A673 (cell line): Measurements from ENCODE around the gene DDX42. TPM values are rescaled to one million over a fixed set of nuclear protein-coding genes. Genes with fewer than 3 reads are reported as not detected.

Experiments used
- BruUV-seq: library from RNA; stranded (reverse); fragments of 400-500 nt; replicated peaks from 2 replicates; lab custom pipeline; 2021; lab: Mats Ljungman, UMichigan
- CTCF ChIA-PET: fragments of 300-600 bp; sonication (Branson Sonifier 250); formaldehyde crosslinking; loops from one replicate; lab custom pipeline; 2022; ENCODE audit warnings: antibody characterized with exemption; lab: Charles Lee
- POLR2A ChIA-PET: fragments of 300-600 bp; sonication (Branson Sonifier 250); formaldehyde crosslinking; loops from one replicate; lab custom pipeline; 2022; ENCODE audit warnings: antibody characterized with exemption; ENCODE audit not compliant: low non-redundant PET; lab: Charles Lee
- DNase-seq: peaks from one replicate; pipeline ENCODE4 v3.0.0-alpha.2; 2015; ENCODE audit warnings: low spot score
- H3K27ac ChIP-seq: fragments of 200-600 bp; sonication (generic); 2 replicates; pipeline ENCODE4 v1.5.1; 2016; ENCODE audit warnings: mixed run types, low read depth, mild to moderate bottlenecking, mixed read lengths, antibody characterized with exemption, low read length; ENCODE audit not compliant: poor library complexity, severe bottlenecking
- H3K27me3 ChIP-seq: fragments of 200-600 bp; sonication (generic); replicated peaks from 2 replicates; pipeline ENCODE4 v1.6.1; 2017; ENCODE audit warnings: mixed run types, low read depth, mild to moderate bottlenecking, mixed read lengths, antibody characterized with exemption, low read length; ENCODE audit not compliant: insufficient read depth, poor library complexity
- H3K36me3 ChIP-seq: fragments of 200-600 bp; sonication (generic); 2 replicates; pipeline ENCODE4 v1.6.1; 2016; ENCODE audit warnings: mixed run types, mild to moderate bottlenecking, mixed read lengths, antibody characterized with exemption, low read length; ENCODE audit not compliant: insufficient read depth, poor library complexity, severe bottlenecking
- H3K4me1 ChIP-seq: fragments of 200-600 bp; sonication (generic); 2 replicates; pipeline ENCODE4 v1.6.1; 2017; ENCODE audit warnings: mixed run types, mild to moderate bottlenecking, mixed read lengths, antibody characterized with exemption, low read length; ENCODE audit not compliant: insufficient read depth, poor library complexity, severe bottlenecking
- H3K4me3 ChIP-seq: fragments of 200-600 bp; sonication (generic); 2 replicates; pipeline ENCODE4 v1.5.1; 2016; ENCODE audit warnings: low read depth, mixed run types, mild to moderate bottlenecking, mixed read lengths, low read length; ENCODE audit not compliant: poor library complexity, severe bottlenecking
- H3K9me3 ChIP-seq: fragments of 200-600 bp; sonication (generic); 2 replicates; pipeline ENCODE4 v1.6.1; 2016; ENCODE audit warnings: mixed run types, low read depth, mild to moderate bottlenecking, mixed read lengths, antibody characterized with exemption, low read length; ENCODE audit not compliant: poor library complexity, severe bottlenecking
- EZH2 ChIP-seq: fragments of 200-600 bp; sonication (generic); IDR thresholded peaks from 2 replicates; pipeline ENCODE4 v1.6.1; 2017; ENCODE audit warnings: borderline replicate concordance, low read depth, mild to moderate bottlenecking, mixed read lengths, antibody characterized with exemption, low read length; ENCODE audit not compliant: poor library complexity, severe bottlenecking
- intact Hi-C: fragments of 100-400 bp; cut with micrococcal nuclease; formaldehyde crosslinking; loops from one replicate; pipeline ENCODE4 v1.10.0; 2022; ENCODE audit not compliant: unreplicated experiment
- total RNA-seq: library from RNA; stranded (reverse); gene quantifications from 2 replicates; pipeline ENCODE4 v1.2.3, GENCODE V29; 2021
- TF ChIP-seq, protein P1 (sequence below): fragments of 300-800, 200-600 bp; sonication (generic); conservative IDR thresholded peaks from 2 replicates; pipeline ENCODE4 v1.5.1; 2017; ENCODE audit warnings: low read depth, mild to moderate bottlenecking, antibody characterized with exemption, low read length, moderate library complexity, mixed read lengths

The DDX42 gene
- total RNA-seq, 1 experiment from 2014 or later = 148 TPM

DNA sequence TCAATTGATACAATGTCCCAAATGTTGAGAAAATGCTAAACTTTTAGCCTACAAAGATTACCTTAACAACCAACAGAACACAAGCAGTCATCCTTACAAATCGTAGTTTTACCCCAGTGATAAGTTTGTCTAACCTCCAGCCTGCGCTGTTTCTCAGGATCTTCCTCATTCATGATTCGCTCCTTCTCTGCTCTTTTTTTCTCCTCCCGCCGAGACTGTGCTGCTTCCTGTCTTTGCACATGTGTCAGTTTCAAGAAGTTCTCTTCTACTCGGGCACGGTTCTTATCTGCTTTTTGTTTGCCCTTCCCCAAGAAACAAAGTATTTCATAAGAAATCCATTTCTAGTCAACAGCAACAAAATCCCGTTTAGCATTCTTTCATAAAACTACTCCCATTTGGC, 22.2 kb upstream of the DDX42 start:
- Histone ChIP-seq H3K4me1 (no peaks in the 10 kb centered on the region), H3K27ac (no peak overlapping the region), H3K27me3 (no peaks in the 10 kb centered on the region), H3K36me3 (peaks cover 86% of the 10 kb centered on the region), H3K9me3 (no peaks in the 10 kb centered on the region), H3K4me3 (no peak overlapping the region)
- no peak for DNase-seq
- no peak for TF ChIP-seq EZH2
- TF ChIP-seq, protein P1, sequence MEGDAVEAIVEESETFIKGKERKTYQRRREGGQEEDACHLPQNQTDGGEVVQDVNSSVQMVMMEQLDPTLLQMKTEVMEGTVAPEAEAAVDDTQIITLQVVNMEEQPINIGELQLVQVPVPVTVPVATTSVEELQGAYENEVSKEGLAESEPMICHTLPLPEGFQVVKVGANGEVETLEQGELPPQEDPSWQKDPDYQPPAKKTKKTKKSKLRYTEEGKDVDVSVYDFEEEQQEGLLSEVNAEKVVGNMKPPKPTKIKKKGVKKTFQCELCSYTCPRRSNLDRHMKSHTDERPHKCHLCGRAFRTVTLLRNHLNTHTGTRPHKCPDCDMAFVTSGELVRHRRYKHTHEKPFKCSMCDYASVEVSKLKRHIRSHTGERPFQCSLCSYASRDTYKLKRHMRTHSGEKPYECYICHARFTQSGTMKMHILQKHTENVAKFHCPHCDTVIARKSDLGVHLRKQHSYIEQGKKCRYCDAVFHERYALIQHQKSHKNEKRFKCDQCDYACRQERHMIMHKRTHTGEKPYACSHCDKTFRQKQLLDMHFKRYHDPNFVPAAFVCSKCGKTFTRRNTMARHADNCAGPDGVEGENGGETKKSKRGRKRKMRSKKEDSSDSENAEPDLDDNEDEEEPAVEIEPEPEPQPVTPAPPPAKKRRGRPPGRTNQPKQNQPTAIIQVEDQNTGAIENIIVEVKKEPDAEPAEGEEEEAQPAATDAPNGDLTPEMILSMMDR = no peak
- ChIA-PET POLR2A (no interaction called here), CTCF (interaction anchor here (0.6 kb wide), 1 partner anchor 27 kb away, joined by 4 read pairs; no protein-coding TSS in a partner anchor)
- TSS peak; percentile 16 for BruUV-seq
- intact Hi-C loops = no loop called here

DNA sequence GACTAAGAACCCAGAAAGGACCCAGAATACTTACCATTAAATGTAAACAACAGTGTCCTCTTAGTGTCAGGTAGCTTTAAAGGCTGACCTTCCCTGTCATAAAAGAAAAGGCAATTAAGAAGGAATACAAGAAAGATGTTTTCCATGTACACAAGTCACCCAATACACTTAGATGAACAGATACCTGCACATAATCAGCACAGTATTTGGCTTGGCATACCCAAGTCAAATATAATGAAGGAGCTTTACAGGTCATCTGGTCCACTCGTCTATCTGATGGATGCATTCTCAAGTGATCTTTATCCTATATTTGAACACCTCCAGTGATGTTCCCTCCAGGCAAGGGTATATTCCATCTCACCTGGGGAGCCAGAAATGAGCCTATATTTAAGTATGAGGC, 21.3 kb upstream of the DDX42 start:
- no peaks in the 10 kb centered on the region for H3K9me3 ChIP-seq
- BruUV-seq = no TSS peak
- no peak for TF ChIP-seq EZH2
- TF ChIP-seq, protein P1 = no peak
- no peaks in the 10 kb centered on the region for H3K27me3 ChIP-seq
- ChIA-PET CTCF (no interaction called here), POLR2A (no interaction called here)
- no peak for DNase-seq
- H3K4me1 ChIP-seq = no peaks in the 10 kb centered on the region
- intact Hi-C loops = no loop called here
- H3K27ac ChIP-seq = no peak overlapping the region
- peaks cover 86% of the 10 kb centered on the region for H3K36me3 ChIP-seq
- no peak overlapping the region for H3K4me3 ChIP-seq

DNA sequence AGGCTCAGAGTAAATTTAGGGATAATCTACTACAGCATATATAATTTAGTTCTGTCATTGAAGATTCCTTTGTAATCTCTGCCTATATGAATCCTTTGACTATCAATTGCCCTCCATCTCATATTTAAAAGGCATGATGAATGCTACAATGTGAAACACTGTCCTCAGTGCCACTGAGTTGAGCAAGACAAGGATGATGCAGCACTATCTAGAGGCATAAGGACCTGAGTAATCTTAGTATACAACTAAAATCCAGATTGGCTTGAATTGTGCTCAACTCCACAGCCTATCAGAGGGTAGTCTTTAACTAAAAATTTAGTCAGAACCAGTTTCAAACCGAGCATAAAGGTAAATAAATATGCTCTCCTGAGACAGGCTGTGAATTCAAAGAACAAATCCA, 20.8 kb upstream of the DDX42 start:
- Histone ChIP-seq H3K4me3 (no peak overlapping the region), H3K27ac (no peak overlapping the region), H3K9me3 (no peaks in the 10 kb centered on the region), H3K4me1 (no peaks in the 10 kb centered on the region), H3K27me3 (no peaks in the 10 kb centered on the region), H3K36me3 (peaks cover 87% of the 10 kb centered on the region)
- ChIA-PET CTCF (no interaction called here), POLR2A (no interaction called here)
- intact Hi-C loops = no loop called here
- no TSS peak for BruUV-seq
- TF ChIP-seq, protein P1 = no peak
- TF ChIP-seq EZH2 = no peak
- DNase-seq = no peak
